Measurements from ENCODE around the gene TMEM150B. TPM values are rescaled to one million over a fixed set of nuclear protein-coding genes. Genes with fewer than 3 reads are reported as not detected.

Gene TMEM150B
- total and polyA plus RNA-seq, 2 of the 4 experiments (the other 2 are of a cell fraction): not detected

DNA sequence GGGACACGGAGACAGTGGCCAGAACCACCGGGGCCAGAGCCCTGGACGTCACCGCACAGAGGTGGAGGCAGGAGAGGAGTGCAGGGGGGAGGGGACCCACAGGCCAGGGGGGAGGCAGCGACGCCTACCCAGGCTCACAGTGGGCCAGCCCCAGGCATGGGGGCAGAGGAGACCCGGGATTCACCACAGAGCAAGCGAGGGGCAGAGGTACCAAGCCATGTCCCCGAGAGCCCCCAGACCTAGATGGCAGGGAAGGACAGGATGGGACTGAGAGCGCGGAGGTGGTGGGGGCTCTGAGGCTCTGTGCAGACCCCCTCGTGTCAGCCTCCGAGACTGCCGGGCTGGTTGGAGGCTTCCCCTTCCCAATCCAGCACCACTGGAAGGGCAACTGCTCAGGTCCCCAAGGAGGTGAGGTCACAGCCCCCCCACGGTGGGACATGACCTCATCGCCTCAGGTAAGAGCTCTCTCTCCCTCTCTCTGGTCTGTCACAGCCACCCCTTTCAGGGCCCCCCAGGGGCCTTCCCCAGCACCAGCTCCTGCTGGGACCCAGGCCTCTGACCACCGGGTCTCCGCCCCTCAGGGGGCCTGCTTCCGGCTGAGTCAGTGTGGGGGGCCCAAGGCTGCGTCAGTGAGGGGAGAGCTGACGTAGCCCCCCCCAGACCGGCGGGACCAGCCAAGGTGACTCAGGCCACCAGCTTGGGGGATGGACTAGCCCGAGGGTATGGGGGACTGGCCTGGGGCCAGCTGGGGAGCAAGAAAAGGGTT is 47.4 kb upstream of the TMEM150B start:
- ChIA-PET CTCF (no interaction called here), POLR2A (ENCODE audit: unreplicated experiment) (no interaction called here)
- dilution Hi-C loops (cut with HindIII; ENCODE audit: low sequenced_read_pairs, unreplicated experiment) (no loop called here), in situ Hi-C loops (cut with MboI; ENCODE audit: low sequenced_read_pairs) (no loop called here), intact Hi-C loops (cut with micrococcal nuclease) (no loop called here)
- Histone ChIP-seq H3K36me3 (ENCODE audit: control insufficient read depth, insufficient read depth, low read length) (peaks cover 10% of the 10 kb centered on the region), H3K27ac (ENCODE audit: insufficient read depth, low read length) (peak overlapping the region; percentile 96), H4K8ac (ENCODE audit: low read depth in 2 of 2, low read length in 2 of 2) (peak overlapping the region; percentile 82 to 86), H3K56ac (ENCODE audit: extremely low read depth, insufficient read depth, low read length) (peak overlapping the region; percentile 58; the same call in 1 of the 2 replicates), H3K4ac (ENCODE audit: low read depth, low read length) (peak overlapping the region; percentile 82), H3K9ac (ENCODE audit: low read depth, low read length) (peak overlapping the region; percentile 52), H2AK5ac (ENCODE audit: low read depth, low read length) (peak overlapping the region; percentile 98), H2AFZ (replicated peaks; ENCODE audit: low read length, poor library complexity) (peak overlapping the region; percentile 77), H3K9me3 (ENCODE audit: control insufficient read depth, insufficient read depth, low read length) (no peaks in the 10 kb centered on the region), H3K79me1 (ENCODE audit: low read depth in 1 of 2, low read length in 2 of 2) (peaks cover 5 to 41% of the 10 kb centered on the region in 2 experiments; a peak in 3 of 4 replicates), H3K4me1 (ENCODE audit: control insufficient read depth, insufficient read depth, low read length) (peaks cover 45% of the 10 kb centered on the region), H3K9me1 (ENCODE audit: insufficient read depth, low read length) (peaks cover 13% of the 10 kb centered on the region; the same call in 1 of the 2 replicates), H3K23ac (ENCODE audit: low read depth, low read length) (peak overlapping the region; percentile 37; the same call in 1 of the 2 replicates), H2BK5ac (ENCODE audit: low read depth, low read length, poor library complexity, severe bottlenecking) (peak overlapping the region; percentile 96), H4K5ac (ENCODE audit: low read depth, low read length) (peak overlapping the region; percentile 89), H4K91ac (ENCODE audit: insufficient read depth, low read depth, low read length) (peak overlapping the region; percentile 94), H3K27me3 (ENCODE audit: control insufficient read depth, insufficient read depth, low read length) (no peaks in the 10 kb centered on the region), H3K4me3 (ENCODE audit: insufficient read depth, low read depth, low read length) (no peak overlapping the region), H2AK9ac (replicated peaks; ENCODE audit: low read depth, low read length, poor library complexity) (peak overlapping the region; percentile 87), H2BK15ac (ENCODE audit: low read depth, low read length) (peak overlapping the region; percentile 81; the same call in 2 of the 3 replicates), H2BK120ac (ENCODE audit: low read depth, low read length) (peak overlapping the region; percentile 91), H3K14ac (replicated peaks; ENCODE audit: low read depth, low read length) (peak overlapping the region; percentile 77), H3K18ac (ENCODE audit: low read depth, low read length) (peak overlapping the region; percentile 86), H4K20me1 (ENCODE audit: insufficient read depth, low read length) (peaks cover 22% of the 10 kb centered on the region), H3K4me2 (ENCODE audit: low read depth, low read length) (0 out of 2 replicates have a peak overlapping the region, but pooled peaks have one; percentile 11), H2BK20ac (ENCODE audit: low read depth, low read length) (peak overlapping the region; percentile 90)
- ATAC-seq (ENCODE audit: low read depth) (no peak), DNase-seq (peak; percentile 84)
- peak; percentile 97 for TF ChIP-seq MAZ (IDR thresholded peaks at IDR 0.05; ENCODE audit: borderline replicate concordance, low read depth, low read length)
- TF ChIP-seq, protein P1, sequence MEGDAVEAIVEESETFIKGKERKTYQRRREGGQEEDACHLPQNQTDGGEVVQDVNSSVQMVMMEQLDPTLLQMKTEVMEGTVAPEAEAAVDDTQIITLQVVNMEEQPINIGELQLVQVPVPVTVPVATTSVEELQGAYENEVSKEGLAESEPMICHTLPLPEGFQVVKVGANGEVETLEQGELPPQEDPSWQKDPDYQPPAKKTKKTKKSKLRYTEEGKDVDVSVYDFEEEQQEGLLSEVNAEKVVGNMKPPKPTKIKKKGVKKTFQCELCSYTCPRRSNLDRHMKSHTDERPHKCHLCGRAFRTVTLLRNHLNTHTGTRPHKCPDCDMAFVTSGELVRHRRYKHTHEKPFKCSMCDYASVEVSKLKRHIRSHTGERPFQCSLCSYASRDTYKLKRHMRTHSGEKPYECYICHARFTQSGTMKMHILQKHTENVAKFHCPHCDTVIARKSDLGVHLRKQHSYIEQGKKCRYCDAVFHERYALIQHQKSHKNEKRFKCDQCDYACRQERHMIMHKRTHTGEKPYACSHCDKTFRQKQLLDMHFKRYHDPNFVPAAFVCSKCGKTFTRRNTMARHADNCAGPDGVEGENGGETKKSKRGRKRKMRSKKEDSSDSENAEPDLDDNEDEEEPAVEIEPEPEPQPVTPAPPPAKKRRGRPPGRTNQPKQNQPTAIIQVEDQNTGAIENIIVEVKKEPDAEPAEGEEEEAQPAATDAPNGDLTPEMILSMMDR (conservative IDR thresholded peaks at IDR 0.05; ENCODE audit: low read depth, low read length): no peak
- peak; percentile 34; the same call in 1 of the 2 replicates for TF ChIP-seq BHLHE40 (IDR thresholded peaks at IDR 0.05; ENCODE audit: low read depth, low read length)
- TF ChIP-seq FOS (IDR thresholded peaks at IDR 0.05; ENCODE audit: low read depth, low read length): peak; percentile 96
- no TSS peak for BruUV-seq (replicated peaks)
- 63% methylated on average over 2 of the region's 24 CpGs; no CpG with 5 or more reads in 1 of the 2 experiments for WGBS, 2 experiments (ENCODE audit: extremely low coverage in 2 of 2, insufficient read length in 1 of 2)

Data from IMR-90 (cell line).